Mesothelial cell of epicardium (in vitro differentiated cells): Measurements from ENCODE around the gene DISC1. TPM values are rescaled to one million over a fixed set of nuclear protein-coding genes. Genes with fewer than 3 reads are reported as not detected.
"Not testable (repeated sequence)": the region's sequence is repeated elsewhere in the genome, so short reads cannot be mapped to it uniquely, and the experiment has no call there.

Source experiments
- DNase-seq, 2 experiments: peaks; one replicate each; pipeline ENCODE4 v3.0.0; 2021; ENCODE audit warnings: low spot score in 2 of 2; ENCODE audit not compliant: unreplicated experiment in 2 of 2
- H3K27ac Mint-ChIP-seq: 2 replicates; pipeline ENCODE4 v1.8.0; 2021; ENCODE audit warnings: mixed read lengths
- H3K27me3 Mint-ChIP-seq: 2 replicates; pipeline ENCODE4 v1.8.0; 2021; ENCODE audit warnings: low read depth, mixed read lengths
- H3K36me3 Mint-ChIP-seq: 2 replicates; pipeline ENCODE4 v1.8.0; 2021; ENCODE audit warnings: mixed read lengths
- H3K4me1 Mint-ChIP-seq: 2 replicates; pipeline ENCODE4 v1.8.0; 2021; ENCODE audit warnings: mixed read lengths
- H3K4me3 Mint-ChIP-seq: 2 replicates; pipeline ENCODE4 v1.8.0; 2021; ENCODE audit warnings: mild to moderate bottlenecking, moderate library complexity, mixed read lengths
- H3K9me3 Mint-ChIP-seq: 2 replicates; pipeline ENCODE4 v1.8.0; 2021; ENCODE audit warnings: mixed read lengths
- CTCF ChIP-seq: fragments of 200-600 bp; sonication (generic); IDR thresholded peaks from one replicate; pipeline ENCODE4 v1.5.0; 2021; ENCODE audit warnings: antibody characterized with exemption; ENCODE audit not compliant: unreplicated experiment
- total RNA-seq: library from RNA; stranded (reverse); gene quantifications from 3 replicates; pipeline ENCODE4 v1.2.1, GENCODE V29; 2021

The DISC1 gene
- total RNA-seq, 1 donor from 2014 or later, result 9.1 TPM

GRCh38 chr1:231964961-231965360 is 338.4 kb downstream of the DISC1 start:
- H3K27ac Mint-ChIP-seq, result no peak overlapping the region
- DNase-seq, result no peak
- no peaks in the 10 kb centered on the region for H3K27me3 Mint-ChIP-seq
- no peaks in the 10 kb centered on the region for H3K4me1 Mint-ChIP-seq
- no peak for TF ChIP-seq CTCF
- H3K9me3 Mint-ChIP-seq, result peaks cover 6% of the 10 kb centered on the region
- H3K36me3 Mint-ChIP-seq, result peaks cover 9% of the 10 kb centered on the region
- H3K4me3 Mint-ChIP-seq, result no peak overlapping the region

- no peaks in the 10 kb centered on the region for H3K27me3 Mint-ChIP-seq
- H3K36me3 Mint-ChIP-seq, result peaks cover 9% of the 10 kb centered on the region
- no peak overlapping the region for H3K27ac Mint-ChIP-seq
- H3K4me1 Mint-ChIP-seq, result no peaks in the 10 kb centered on the region
- H3K4me3 Mint-ChIP-seq, result no peak overlapping the region
- peaks cover 6% of the 10 kb centered on the region for H3K9me3 Mint-ChIP-seq
- no peak for DNase-seq
- no peak for TF ChIP-seq CTCF
These were observed 339.0 kb downstream of the DISC1 start for GRCh38 chr1:231965615-231966014.

- Mint-ChIP-seq H3K4me3 (no peak overlapping the region), H3K27ac (no peak overlapping the region), H3K36me3 (peaks cover 3% of the 10 kb centered on the region), H3K27me3 (no peaks in the 10 kb centered on the region), H3K9me3 (peaks cover 4% of the 10 kb centered on the region), H3K4me1 (peaks cover 8% of the 10 kb centered on the region)
- DNase-seq, result no peak
- TF ChIP-seq CTCF, result no peak
These were observed 340.4 kb downstream of the DISC1 start for GRCh38 chr1:231966983-231967382.

DNA sequence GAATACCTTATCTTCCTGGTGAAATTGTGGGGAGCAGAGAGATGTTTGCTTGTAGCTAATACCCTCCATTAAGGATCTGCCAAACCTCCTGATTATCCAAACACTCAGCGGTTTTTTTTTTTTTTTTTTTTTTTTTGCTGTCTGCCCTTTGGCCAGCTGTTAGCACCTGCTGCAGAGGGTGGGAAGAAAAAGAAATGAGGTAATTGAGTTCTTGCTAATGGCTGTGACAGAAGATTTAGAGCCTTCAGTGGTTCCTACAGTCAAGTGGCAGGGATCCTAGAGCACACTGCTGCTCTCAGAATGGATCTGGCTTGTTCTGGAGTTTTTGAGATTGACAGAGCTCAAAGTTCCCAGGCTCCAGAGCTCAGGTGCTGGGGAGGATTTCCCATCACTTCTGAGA is 342.5 kb downstream of the DISC1 start:
- no peaks in the 10 kb centered on the region for H3K36me3 Mint-ChIP-seq
- no peaks in the 10 kb centered on the region for H3K9me3 Mint-ChIP-seq
- no peak overlapping the region for H3K27ac Mint-ChIP-seq
- H3K4me3 Mint-ChIP-seq, result no peak overlapping the region
- no peak for TF ChIP-seq CTCF
- no peak for DNase-seq
- peaks cover 10% of the 10 kb centered on the region for H3K4me1 Mint-ChIP-seq
- H3K27me3 Mint-ChIP-seq, result no peaks in the 10 kb centered on the region

GRCh38 chr1:231969761-231970160 is 343.2 kb downstream of the DISC1 start:
- not testable (repeated sequence) for H3K27me3 Mint-ChIP-seq, H3K36me3 Mint-ChIP-seq, H3K4me3 Mint-ChIP-seq, DNase-seq, H3K27ac Mint-ChIP-seq, H3K9me3 Mint-ChIP-seq
- peaks cover 10% of the 10 kb centered on the region for H3K4me1 Mint-ChIP-seq

DNA sequence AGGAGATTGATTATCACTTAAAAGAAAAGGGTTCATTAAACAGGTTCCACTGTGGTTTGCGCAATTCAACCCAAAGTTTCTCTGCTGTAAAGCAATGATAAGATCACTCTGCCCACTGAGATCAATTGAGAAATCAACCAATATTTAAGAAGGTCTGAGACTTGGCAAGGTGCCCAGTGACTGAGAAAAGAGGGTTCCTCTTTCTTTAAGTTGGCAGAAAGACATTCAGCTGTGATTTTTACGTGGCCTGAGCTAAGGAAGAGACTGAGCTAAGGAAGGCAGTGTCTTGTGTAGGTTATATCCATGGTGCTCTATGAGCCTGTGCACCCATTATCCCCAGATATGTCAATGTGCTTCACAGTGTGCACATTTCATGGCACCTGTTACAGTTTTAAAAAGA is 344.1 kb downstream of the DISC1 start:
- DNase-seq, result no peak
- H3K27ac Mint-ChIP-seq, result no peak overlapping the region
- H3K27me3 Mint-ChIP-seq, result no peaks in the 10 kb centered on the region
- no peak overlapping the region for H3K4me3 Mint-ChIP-seq
- no peak for TF ChIP-seq CTCF
- H3K4me1 Mint-ChIP-seq, result peaks cover 10% of the 10 kb centered on the region
- H3K9me3 Mint-ChIP-seq, result no peaks in the 10 kb centered on the region
- no peaks in the 10 kb centered on the region for H3K36me3 Mint-ChIP-seq
